Measurements from ENCODE around the gene MRGPRE. TPM values are rescaled to one million over a fixed set of nuclear protein-coding genes. Genes with fewer than 3 reads are reported as not detected.

The MRGPRE gene
- total RNA-seq, 6 experiments from 2014 or later, result not detected

GRCh38 chr11:3220101-3220500, 12.1 kb downstream of the MRGPRE start:
- H3K4me1 Mint-ChIP-seq (ENCODE audit: low read depth), result peaks cover 6% of the 10 kb centered on the region
- H3K27me3 Mint-ChIP-seq (ENCODE audit: insufficient read depth), result peaks cover 36% of the 10 kb centered on the region
- no peak for DNase-seq
- H3K27ac Mint-ChIP-seq, result no peak overlapping the region
- no peak for TF ChIP-seq CTCF (IDR thresholded peaks at IDR 0.05)
- no peaks in the 10 kb centered on the region for H3K36me3 Mint-ChIP-seq (ENCODE audit: low read depth)
- no peaks in the 10 kb centered on the region for H3K9me3 Mint-ChIP-seq
- H3K4me3 Mint-ChIP-seq, result no peak overlapping the region

- Mint-ChIP-seq H3K4me3 (no peak overlapping the region), H3K9me3 (no peaks in the 10 kb centered on the region), H3K36me3 (ENCODE audit: low read depth) (no peaks in the 10 kb centered on the region; the same call in 1 of the 2 replicates), H3K27me3 (ENCODE audit: insufficient read depth) (peaks cover 37% of the 10 kb centered on the region), H3K27ac (no peak overlapping the region), H3K4me1 (ENCODE audit: low read depth) (peaks cover 6% of the 10 kb centered on the region)
- no peak for DNase-seq
- TF ChIP-seq CTCF (IDR thresholded peaks at IDR 0.05), result no peak
These were observed 12.8 kb downstream of the MRGPRE start for GRCh38 chr11:3219281-3219892.

GRCh38 chr11:3218483-3219280, 13.5 kb downstream of the MRGPRE start, which contains the start of gene MRGPRG:
Gene MRGPRG, minus strand, starts transcription at chr11:3218813. Its CDS starts 0 bp downstream, at chr11:3218813.
- Mint-ChIP-seq H3K4me1 (ENCODE audit: low read depth) (peaks cover 6% of the 10 kb centered on the region), H3K9me3 (no peaks in the 10 kb centered on the region), H3K27ac (no peak within 1 kb of the TSS), H3K4me3 (no peak within 1 kb of the TSS), H3K27me3 (ENCODE audit: insufficient read depth) (peaks cover 39% of the 10 kb centered on the region), H3K36me3 (ENCODE audit: low read depth) (no peaks in the 10 kb centered on the region; the same call in 1 of the 2 replicates)
- TF ChIP-seq CTCF (IDR thresholded peaks at IDR 0.05), result no peak
- no peak for DNase-seq

GRCh38 chr11:3217818-3218482, 14.3 kb downstream of the MRGPRE start:
- Mint-ChIP-seq H3K27me3 (ENCODE audit: insufficient read depth) (peaks cover 43% of the 10 kb centered on the region), H3K36me3 (ENCODE audit: low read depth) (no peaks in the 10 kb centered on the region; the same call in 1 of the 2 replicates)

More at GRCh38 chr11:3217818-3218482, 14.3 kb downstream of the MRGPRE start:
- H3K4me1 Mint-ChIP-seq (ENCODE audit: low read depth), result peaks cover 6% of the 10 kb centered on the region
- DNase-seq, result no peak
- TF ChIP-seq CTCF (IDR thresholded peaks at IDR 0.05), result no peak
- H3K9me3 Mint-ChIP-seq, result no peaks in the 10 kb centered on the region
- H3K4me3 Mint-ChIP-seq, result no peak overlapping the region
- H3K27ac Mint-ChIP-seq, result no peak overlapping the region
